Fibroblast of gingiva (primary cell): ENCODE results near the gene CCDC178.
"Not testable (repeated sequence)": the region's sequence is repeated elsewhere in the genome, so short reads cannot be mapped to it uniquely, and the experiment has no call there.

Experiments used
- DNase-seq: peaks from one replicate; pipeline ENCODE4 v3.0.0-alpha.2; 2011; ENCODE audit warnings: low read depth

CCDC178 gene

DNA sequence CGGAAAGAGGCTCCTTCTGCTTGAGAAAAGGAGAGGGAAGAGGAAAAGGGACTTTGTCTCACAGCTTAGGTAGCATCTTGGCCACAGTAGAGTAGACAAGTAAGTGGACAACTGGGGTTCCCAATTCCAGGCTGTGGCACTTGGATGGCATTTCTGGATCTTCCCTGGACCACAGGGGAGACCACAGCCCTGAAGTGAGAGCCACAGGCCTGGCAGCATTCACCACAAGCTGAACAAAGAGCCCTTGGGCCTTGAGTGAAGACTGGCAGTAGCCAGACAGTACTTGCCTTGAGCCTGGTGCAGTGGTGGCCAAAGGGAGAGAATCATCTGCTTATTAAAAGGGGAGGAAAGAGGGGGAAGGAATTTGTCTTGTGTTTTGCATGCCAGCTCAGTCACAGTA is 441.6 kb downstream of the CCDC178 start:
- no peak for DNase-seq

DNA sequence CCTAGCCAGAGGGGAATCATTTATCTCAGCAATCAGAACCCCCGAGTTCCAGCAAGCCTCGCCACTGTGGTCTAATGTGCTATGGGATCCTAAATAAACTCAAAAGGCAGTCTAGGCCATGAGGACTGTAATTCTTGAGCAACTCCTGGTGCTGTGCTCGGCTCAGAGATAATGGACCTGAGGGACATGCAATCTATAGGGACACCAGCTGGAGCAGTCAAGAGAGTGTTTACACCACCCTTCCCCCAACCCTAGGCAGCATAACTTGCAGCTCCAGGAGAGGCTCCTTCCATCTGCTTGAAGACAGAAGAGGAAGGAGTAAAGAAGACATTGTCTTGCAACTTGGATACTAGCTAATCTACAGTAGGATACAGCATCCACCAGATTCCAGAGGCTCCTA is 442.2 kb downstream of the CCDC178 start:
- DNase-seq, result no peak

DNA sequence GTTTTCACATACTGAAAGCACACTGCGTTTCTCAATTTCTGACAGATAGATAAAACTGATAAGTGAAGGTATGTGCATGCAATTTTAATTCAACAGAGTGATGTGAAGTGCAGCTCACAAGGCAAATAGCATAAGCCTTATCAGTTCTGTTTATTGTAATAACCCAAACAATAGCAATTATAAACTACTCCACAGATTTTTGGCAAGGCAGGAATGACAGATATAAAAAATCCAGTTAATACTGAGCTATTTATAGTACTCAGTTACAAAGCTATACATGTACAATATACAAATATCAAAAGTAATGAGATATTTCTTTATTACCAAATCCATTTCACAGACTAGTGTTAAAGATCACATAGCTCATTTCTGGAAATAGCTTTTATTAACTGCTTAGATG is 456.8 kb downstream of the CCDC178 start:
- no peak for DNase-seq

DNA sequence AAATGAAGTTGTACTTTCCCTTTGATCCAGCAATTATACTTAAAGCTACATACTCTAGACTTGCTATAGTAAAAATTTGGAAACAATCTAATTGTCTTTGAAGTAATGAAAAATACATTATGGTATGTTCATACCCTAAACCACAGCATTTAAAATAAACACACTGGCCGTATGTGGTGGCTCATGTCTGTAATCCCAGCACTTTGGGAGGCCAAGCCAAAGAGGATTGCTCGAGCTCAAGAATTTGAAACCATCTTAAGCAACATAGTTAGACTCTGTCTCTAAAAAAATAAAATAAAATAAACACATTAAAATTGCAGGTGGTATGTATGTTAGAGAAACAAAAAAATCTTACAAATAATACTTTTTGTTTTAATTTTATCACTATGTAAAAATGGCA is 459.6 kb downstream of the CCDC178 start:
- DNase-seq, result peak; percentile 9

DNA sequence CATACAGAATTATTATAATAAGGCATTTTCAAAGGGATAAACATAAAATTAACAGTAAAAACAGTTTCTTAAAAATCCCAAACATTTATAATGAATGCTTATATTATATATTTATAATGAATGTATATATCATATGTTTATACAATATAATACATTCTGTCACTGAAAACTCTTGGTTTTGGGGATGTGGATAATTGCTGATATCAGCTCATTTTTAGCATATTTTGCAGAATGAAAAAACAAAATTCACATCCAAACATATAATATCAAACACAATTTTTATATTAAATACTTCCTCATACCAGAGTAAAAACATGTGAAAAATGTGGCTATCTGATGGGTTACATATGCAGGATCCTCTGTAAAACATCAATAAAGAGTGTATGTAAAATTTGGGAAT is 465.0 kb downstream of the CCDC178 start:
- DNase-seq, result no peak

DNA sequence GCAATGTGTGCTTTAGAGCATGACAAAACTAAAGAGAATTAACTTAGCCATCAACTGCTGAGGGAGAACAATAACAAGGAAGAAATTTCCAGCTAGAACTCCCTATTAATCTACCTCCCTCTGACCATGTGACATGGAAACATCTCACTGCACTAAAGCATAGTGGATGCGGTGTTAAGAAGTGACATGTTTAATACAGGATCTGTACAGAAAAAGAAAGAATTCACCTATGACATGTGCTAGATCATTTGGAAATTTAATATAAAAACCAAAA is 465.4 kb downstream of the CCDC178 start:
- DNase-seq, result no peak

DNA sequence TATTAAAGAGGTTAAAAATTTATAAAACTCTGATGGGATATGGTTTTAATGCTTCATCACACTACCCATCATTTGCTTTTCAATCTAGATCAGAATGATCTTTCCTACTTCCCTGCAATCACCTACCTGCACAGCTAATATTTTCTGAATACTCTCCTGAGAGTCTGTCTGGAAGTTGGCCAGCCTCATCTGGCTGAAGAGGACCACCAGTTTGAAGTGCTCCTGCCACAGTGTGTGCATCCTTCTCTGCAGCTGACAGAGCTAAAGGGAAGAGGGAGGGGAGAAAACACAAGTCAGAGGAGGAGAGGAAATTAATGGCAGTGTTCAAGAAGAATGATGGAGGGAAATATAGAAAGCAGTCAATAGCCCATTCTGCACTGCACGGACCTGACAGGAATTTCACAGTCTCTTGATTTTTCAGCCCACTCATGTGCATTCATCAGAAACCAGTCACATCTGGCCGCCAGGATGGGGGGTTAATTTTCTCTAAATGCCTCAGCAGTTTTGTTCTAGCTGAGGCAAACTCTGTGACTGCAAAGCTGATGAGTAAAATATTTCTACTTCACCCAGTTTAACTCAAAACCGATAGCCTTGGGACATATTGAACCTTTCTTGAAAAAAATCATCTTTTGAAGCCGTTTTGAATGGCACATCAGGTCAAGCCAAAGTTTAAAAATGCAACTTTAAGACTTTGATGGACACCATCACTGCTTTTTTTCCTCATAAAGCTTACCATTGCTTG is 465.9 kb downstream of the CCDC178 start:
- DNase-seq, result no peak

DNA sequence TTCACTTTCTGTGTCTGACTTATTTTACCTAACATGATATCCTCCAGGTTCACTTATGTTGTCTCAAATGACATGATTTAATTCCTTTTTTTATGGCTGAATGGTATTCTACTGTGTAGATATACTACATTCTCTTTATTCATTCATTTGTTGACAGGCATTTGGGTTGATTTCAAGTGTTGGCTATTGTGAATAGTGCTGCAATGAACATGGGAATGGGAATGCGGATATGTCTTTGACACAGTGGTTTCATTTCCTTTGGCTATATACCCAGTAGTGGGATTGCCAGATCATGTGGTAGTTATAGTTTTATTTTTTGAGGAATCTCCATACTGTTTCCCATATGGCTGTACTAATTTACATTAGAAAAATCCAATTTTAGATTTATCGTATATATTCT is 472.3 kb downstream of the CCDC178 start:
- DNase-seq, result no peak

DNA sequence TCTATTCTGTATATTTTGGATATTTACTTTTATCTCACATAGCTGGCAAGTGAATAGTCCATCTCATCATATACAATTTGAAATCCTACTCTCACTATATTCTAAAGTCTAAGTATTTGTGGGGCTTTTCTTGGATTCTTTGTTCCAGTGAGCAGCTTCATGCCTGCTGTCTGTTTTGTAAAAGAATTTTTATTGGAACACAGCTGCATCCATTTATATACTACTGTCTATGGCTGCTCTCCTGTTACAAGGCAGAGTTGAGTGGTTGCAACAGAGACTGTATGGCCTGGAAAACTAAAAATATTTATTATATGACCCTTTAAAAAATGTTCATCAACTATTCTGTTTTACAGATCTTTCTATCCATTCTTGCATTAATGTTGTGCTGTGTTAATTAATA is 474.4 kb downstream of the CCDC178 start:
- no peak for DNase-seq

DNA sequence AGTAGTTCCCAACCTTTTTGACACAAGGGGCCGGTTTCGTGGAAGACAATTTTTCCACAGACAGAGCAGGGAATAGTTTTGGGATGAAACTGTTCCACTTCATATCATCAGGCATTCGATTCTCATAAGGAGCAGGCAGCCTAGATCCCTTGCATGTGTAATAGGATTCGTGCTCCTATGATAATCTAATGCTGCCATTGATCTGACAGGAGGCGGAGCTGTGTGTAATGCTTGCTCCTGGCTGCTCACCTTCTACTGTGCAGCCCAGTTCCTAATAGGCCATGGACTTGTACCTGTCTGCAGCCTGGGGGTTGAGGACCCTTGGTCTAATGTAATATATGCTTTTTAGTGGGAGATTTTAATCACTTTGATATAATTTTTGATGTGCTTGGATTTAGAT is 479.0 kb downstream of the CCDC178 start:
- DNase-seq, result no peak

DNA sequence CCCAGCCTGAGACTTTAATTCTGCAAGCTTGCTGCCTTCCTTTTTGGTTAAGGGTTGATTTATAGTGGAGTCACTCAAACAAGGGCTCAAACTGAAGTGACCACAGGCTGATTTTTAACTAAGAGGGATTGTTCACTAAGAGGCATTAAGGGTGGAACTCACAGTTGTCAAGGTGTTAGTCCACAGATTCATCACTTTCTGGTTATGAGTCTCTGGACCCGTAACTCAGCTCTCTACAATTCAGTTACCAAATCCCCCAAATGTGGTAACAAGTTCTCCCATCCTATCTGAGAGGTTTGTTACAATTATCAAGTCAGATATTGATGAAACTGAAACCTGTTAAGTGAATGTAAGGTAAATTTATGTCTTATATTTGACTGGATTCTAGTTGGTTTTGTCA is 481.8 kb downstream of the CCDC178 start:
- DNase-seq, result no peak

DNA sequence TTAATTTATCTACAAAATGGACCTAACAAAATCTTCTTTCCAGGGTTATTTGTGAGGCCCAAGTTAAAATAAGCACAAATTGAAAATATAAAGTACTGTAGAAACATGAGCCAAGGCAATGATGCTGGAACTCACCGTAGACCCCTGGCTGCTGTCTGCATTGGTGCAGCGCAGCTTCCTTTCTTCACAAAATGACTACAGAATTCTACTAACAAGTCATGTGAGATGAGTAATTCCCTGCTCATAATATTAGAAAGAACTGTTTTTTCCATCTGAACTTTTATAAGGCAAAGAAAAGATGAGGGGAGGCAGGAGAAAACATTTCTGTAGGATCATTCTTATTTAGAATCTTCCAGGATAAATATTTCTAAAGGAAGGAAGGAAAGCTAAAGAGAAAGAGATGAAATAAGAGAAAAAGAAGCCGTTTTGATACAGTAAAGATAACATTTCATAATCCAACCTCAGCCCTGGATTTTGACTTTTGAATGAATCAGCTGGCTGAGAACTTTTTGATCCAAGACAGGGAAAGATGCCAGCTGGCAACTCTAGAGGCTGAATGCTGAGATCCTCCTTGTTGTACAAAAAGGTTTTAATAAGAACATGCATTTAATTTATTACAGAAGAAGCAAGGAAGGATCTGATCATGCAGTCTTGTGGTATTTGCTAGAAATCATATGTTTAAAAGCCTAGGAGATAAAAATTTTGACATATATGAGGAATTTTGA is 483.8 kb downstream of the CCDC178 start:
- peak; percentile 54 for DNase-seq

DNA sequence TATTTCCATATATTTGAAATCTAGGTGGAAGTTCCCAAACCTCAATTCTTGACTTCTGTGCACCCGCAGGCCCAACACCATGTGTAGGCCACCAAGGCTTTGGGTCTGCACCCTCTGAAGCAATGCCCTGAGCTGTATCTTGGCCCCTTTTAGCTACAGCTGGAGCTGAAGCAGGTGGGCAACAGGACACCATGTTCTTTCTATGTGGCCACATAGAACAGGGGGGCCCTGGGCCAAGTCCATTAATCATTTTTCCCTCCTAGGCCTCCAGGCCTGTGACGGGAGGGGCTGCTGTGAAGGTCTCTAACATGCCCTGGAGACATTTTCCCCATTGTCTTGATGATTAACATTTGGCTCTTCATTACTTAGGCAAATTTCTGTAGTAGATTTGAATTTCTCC is 488.2 kb downstream of the CCDC178 start:
- DNase-seq, result not testable (repeated sequence)

DNA sequence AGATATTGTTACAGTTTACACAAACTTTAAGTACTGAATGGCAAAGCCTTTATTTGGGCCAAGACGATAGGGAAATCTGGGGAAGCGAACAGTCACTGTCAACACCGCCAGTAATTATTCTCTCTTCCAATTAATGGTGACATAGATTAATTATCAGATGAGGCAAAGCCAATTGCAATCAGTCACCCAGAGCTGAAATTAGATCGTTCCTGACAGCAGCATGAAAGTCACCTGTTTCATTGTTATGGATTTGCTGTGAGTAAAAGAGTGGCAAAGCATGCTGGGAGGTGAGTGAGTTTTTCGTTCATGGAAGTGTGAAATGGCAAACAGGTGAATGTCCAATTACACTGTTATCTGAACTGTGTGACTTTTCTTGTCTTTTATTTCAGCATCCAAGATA is 502.9 kb downstream of the CCDC178 start:
- no peak for DNase-seq

DNA sequence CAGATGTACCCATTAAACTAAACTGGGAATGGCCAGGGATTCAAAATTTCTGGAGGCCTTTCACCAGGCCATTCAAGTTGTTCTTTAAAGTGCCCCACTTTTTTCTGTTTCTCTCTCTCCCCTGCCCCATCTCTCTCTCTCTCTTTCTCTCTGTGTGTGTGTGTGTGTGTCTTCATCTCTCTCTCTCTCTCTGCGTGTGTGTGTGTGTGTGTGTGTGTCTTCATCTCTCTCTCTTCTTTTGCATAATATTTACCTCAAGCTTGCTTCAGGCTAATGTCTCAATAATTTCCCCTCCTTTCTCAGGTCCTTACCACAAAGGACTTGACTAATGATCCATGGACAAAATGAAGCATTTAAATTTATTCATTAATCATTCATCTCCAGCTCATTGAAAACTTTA is 503.5 kb downstream of the CCDC178 start:
- DNase-seq, result no peak

DNA sequence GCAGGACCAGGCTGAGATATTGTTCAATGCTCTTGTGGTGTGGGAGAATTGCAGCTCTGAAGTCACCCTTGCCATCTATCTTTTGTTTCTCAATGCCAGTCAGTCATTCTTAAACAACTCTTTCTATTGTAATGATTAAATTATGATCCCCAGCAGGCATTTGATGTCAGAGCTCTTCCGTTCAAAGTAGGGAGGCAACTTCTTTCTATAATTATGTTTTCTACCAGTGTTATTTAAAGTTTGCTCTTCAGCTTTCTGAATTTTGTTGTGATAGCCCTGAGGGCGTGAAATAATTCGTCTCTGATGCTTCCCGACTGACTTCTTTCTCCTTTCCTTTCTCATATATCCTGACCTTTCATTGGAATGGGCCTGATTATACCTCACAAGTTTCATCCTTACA is 506.3 kb downstream of the CCDC178 start:
- DNase-seq, result no peak

DNA sequence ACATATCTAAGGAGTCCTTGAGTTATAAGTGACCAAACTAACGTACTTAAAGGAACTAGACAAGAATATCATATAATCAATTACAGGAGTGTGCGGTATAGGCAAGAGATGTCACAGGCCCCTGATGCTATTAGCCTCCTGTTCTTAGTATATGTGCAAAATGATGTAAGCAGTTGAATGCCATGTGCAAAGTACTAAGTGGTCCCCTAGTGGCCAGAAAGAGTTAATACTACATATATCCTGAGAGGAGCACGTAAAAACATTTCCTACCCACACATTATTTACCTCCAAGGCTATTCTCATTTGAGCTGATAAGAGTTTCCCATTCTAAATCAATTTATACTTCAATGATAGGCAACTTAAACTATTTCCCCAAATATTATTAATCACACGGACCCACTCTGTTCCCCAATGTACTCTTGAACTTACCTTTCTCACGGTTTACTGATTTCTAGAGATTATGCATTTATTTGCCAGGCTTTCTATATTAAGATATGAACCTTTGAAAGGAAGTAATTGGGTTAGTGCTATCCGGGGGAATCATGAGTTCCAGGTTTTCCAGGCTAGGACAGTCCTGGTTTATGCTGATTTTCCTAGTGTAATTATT is 509.7 kb downstream of the CCDC178 start:
- DNase-seq, result peak; percentile 44

DNA sequence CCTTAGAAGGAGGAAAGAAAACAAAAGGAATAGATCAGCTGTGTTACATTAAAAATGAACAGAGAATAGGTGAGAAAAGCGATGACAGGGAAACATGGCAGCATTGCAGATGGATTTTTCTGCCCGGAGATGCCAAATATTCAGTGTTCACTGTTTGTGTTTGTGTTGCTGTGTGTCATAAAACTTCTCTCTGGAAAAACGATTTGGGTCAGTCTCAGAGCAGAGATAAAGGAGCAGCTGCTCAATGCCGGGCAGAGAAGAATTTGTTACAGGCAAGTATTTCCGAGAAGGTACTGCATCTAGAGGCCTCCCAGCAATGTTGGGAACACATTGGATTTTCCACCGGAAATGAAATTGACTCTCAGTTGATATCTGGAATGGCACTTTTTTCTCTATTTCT is 511.3 kb downstream of the CCDC178 start:
- no peak for DNase-seq

DNA sequence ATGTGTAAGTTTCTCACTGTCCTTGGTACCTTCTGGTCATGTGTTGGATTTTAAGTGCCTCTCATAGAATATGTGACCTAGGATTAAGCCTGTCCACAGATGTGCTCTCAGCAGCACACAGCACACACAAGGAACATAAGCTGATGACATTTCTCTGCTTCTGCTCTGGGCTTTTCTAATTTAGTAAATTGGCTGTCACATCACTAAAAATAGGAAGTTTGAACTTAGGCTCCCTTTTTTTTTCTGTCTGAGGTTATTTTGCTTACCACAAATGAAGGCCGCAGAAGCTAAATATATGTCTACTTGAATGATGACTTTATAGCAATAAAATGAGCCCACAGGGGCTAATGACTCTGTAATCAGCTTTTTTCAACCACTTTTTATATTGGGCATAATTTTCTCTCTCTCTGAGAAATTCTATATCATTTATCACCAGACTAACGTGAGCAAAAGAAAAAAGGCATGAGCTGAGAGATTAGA is 517.5 kb downstream of the CCDC178 start:
- no peak for DNase-seq

DNA sequence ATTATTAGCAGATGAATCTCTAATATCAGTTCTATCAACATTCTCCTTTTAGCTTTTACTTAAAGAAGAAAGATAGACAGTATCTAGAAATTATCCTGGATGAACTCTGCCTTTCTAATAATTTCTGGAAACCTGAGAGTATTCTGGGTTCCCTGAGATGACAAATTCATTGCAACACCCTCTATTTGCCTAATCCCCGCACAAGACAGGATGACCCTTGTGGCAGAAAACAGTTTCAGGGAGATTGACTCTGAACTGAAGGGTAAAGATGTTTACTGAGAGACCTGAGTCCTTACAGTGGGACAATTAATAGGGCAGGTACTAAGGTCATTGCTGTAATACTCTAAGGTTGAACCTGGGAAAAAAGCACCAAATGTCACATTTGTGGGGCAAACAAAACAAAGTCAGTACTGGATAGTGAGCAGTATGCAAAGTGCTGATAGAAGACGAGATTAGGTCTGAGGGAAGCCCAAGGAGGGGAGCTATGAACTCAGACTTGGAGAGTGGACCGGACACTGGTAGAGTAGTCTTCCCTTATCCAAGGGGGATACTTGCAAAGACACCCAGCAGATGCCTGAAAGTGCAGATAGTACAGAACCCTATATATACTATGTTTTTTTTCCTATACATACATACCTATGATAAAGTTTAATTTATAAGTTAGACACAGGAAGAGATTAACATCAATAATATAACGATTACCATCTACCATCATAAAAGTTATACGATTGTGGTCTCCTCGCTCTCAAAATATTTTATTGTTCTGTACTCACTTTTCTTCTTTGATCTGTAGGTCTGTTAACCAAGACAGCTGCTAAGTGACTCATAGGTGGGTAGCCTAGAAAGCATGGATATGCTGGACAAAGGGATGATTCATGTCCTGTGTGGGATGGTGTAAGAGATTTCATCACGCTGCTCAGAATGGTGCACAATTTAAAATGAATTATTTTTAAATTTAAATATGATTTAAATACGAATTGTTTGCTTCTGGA is 519.4 kb downstream of the CCDC178 start:
- peak; percentile 83 for DNase-seq

DNA sequence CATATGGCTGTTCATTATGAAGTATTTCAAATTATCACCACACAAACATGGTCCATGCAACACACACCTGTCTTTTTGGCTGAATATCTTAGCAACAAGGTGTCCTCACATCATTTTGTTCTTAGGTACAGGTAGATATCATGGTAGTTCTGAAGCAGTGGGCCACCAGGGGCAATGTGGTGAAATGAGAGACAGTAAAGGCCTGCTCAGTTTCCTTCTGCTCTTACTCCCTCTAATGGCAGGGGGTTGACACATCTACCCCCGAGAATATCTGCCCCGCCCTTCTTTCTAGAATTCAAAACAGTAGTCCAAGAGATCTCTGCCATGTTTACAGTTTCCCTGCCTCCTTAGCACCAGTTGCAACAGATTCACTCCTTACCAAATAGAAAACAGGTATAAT is 520.7 kb downstream of the CCDC178 start:
- DNase-seq, result no peak

DNA sequence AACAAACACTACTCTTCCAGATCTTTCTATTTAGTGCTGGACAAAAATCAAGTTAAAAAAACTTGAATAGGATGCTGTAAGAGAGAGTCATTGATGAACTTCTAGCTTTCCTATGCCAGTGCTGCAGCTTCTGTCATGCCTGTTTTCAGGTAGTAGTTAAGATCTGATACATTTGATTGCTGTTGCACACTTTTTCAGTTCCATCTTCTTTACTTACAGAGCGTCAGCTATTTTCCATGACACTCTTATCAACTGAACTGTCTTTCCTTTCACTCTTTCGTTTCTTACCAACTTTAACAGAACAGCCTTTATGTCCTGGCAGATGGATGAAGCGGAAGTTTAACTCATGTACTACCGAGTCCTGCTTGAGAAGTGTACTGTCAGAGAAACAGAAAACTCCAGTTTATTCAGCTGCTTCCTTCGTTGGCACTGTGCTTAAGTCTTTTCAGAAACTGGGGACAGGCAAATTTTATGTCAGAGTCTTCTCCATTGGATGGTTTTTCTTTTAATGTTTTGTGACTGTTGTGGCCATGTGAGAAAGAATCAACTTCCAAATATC is 521.8 kb downstream of the CCDC178 start:
- DNase-seq, result no peak
